HG03460 (cell line): ENCODE results near the gene GRN.
"Not testable (repeated sequence)": the region's sequence is repeated elsewhere in the genome, so short reads cannot be mapped to it uniquely, and the experiment has no call there.

ENCODE experiments used
- ATAC-seq: cut with Tn5 transposase; IDR thresholded peaks from one replicate; pipeline ENCODE4 v1.9.1; 2021; ENCODE audit not compliant: unreplicated experiment

GRN gene

GRCh38 chr17:44381810-44382305 lies 36.8 kb downstream of the GRN start:
- ATAC-seq: no peak

GRCh38 chr17:44382917-44383316 lies 37.8 kb downstream of the GRN start:
- ATAC-seq: no peak

- ATAC-seq: no peak
These were observed 38.3 kb downstream of the GRN start for GRCh38 chr17:44383363-44383762.

GRCh38 chr17:44383861-44384260 lies 38.8 kb downstream of the GRN start:
- ATAC-seq: no peak

GRCh38 chr17:44384281-44384822 lies 39.2 kb downstream of the GRN start:
- no peak for ATAC-seq

- ATAC-seq: no peak
These were observed 39.8 kb downstream of the GRN start for GRCh38 chr17:44384823-44385286.

- ATAC-seq: peak; percentile 55
These were observed 40.4 kb downstream of the GRN start for GRCh38 chr17:44385287-44386181.

- ATAC-seq: no peak
These were observed 41.1 kb downstream of the GRN start for GRCh38 chr17:44386182-44386525.

- ATAC-seq: no peak
These were observed 42.7 kb downstream of the GRN start for GRCh38 chr17:44387804-44388203.

GRCh38 chr17:44389281-44389680 lies 44.2 kb downstream of the GRN start, which contains the start of gene ITGA2B:
ITGA2B (minus strand) TSS chr17:44389649; CDS start chr17:44389473, 176 bp downstream.
- ATAC-seq: no peak

- no peak for ATAC-seq
These were observed 44.7 kb downstream of the GRN start for GRCh38 chr17:44389723-44390202.

- ATAC-seq: no peak
These were observed 45.3 kb downstream of the GRN start for GRCh38 chr17:44390250-44390870.

- ATAC-seq: not testable (repeated sequence)
These were observed 49.0 kb downstream of the GRN start for GRCh38 chr17:44394112-44394511.

- no peak for ATAC-seq
These were observed 49.7 kb downstream of the GRN start for GRCh38 chr17:44394833-44395232.

- ATAC-seq: no peak
These were observed 51.8 kb downstream of the GRN start for GRCh38 chr17:44396946-44397345.

- ATAC-seq: no peak
These were observed 52.7 kb downstream of the GRN start for GRCh38 chr17:44397479-44398440.

GRCh38 chr17:44398692-44399691 lies 53.9 kb downstream of the GRN start:
- ATAC-seq: no peak

- no peak for ATAC-seq
These were observed 55.2 kb downstream of the GRN start for GRCh38 chr17:44400226-44400847.
